Right atrium auricular region (tissue), 2 donors: Measurements from ENCODE around the gene SETDB1. TPM values are rescaled to one million over a fixed set of nuclear protein-coding genes. Genes with fewer than 3 reads are reported as not detected.
A peak's percentile ranks its signal among the peaks of the same experiment; 100 is the strongest.

Experiments
- DNase-seq: peaks from one replicate; pipeline ENCODE4 v3.0.0-alpha.2; 2019; ENCODE audit warnings: low spot score
- H3K27ac ChIP-seq, 2 donors: fragments of 200-600 bp; sonication (generic); 1 replicate in 1 of 2; 2 replicates in 1 of 2; pipeline ENCODE4 v1.5.1; 2016 to 2019
- H3K27me3 ChIP-seq, 2 donors: fragments of 200-600 bp; sonication (generic); one replicate each; pipeline versions ENCODE4 v1.5.1 to v1.6.0; 2017 to 2019
- H3K36me3 ChIP-seq: fragments of 200-600 bp; sonication (generic); one replicate; pipeline ENCODE4 v1.5.1; 2016
- H3K4me1 ChIP-seq, 2 donors: fragments of 200-600 bp; sonication (generic); one replicate each; pipeline versions ENCODE4 v1.5.1 to v1.6.0; 2017 to 2019
- H3K4me3 ChIP-seq, 2 donors: fragments of 200-600 bp; sonication (generic); 1 replicate in 1 of 2; 2 replicates in 1 of 2; pipeline ENCODE4 v1.5.1; 2017 to 2019; ENCODE audit warnings: mild to moderate bottlenecking in 1 of 2, moderate library complexity in 1 of 2
- H3K9me3 ChIP-seq, 2 donors: fragments of 200-600 bp; sonication (generic); one replicate each; pipeline ENCODE4 v1.5.1; 2019
- total RNA-seq, 2 donors: library from RNA; depleted of rRNA; stranded (reverse); fragments of >200 nt; gene quantifications; one replicate each; pipeline ENCODE4 v1.1.0, GENCODE V29; 2016
- TF ChIP-seq, protein P1 (sequence below), 2 donors: fragments of 200-600 bp; sonication (generic); IDR thresholded peaks; one replicate each; pipeline ENCODE4 v1.5.1; 2019; ENCODE audit warnings: antibody characterized with exemption in 2 of 2

SETDB1 gene
- total RNA-seq, 2 donors from 2014 or later: 18.6 to 18.9 TPM

DNA sequence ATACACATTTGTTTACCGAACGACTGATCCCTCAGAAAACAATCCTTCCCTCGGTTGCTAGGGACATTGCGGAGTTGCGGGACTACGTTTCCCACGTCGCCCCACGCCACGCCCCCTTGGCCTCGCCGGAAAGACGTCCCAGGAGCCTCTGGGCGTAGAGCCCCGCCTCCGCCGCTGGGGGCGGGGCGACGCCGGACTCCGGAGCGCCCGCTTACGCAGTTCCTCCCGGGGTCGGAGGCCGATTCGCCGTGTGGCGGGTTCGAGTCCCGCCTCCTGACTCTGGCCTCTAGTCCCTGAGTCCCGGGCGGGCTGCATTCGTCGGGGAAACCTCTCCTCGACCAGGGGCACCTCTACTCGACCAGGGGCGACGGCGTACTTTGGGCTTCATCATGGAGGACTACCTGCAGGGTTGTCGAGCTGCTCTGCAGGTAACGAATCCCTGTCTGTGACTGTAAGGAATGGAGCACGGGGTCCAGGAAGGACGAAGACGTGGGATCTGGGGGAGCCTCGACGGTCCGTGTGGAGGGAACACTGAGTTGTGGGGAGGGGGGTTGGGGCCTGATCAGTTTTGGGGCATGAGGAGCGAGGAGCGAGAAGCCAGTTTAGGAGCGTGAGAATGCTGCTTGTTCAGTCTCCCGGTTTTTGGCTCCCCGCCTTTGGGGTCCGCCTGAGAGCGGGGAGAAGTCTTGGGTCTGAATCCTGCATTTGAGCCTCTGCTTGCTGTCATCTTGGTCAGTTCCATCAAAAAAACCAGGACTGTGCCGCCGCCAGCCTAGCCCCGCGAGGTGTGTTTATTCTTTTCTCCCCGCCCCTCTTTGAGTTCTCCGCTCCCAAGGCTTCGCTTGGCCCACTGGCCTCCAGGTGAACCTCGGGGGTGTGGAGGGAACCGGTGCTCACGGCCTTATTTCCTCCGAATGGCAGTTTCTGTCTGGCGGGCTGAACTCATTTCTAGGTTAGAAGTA lies 82.4 kb downstream of the SETDB1 start, which contains the start of gene PRUNE1:
Gene PRUNE1, plus strand, starts transcription at position 206 of the 962 bp plus-strand sequence. Its CDS starts 184 bp downstream, at position 390.
- H3K4me3 ChIP-seq: peak within 1 kb of the TSS; percentile 71 to 76
- no peaks in the 10 kb centered on the region for H3K27me3 ChIP-seq
- DNase-seq: peak; percentile 95
- H3K9me3 ChIP-seq: no peaks in the 10 kb centered on the region
- H3K36me3 ChIP-seq: no peaks in the 10 kb centered on the region
- TF ChIP-seq, protein P1, sequence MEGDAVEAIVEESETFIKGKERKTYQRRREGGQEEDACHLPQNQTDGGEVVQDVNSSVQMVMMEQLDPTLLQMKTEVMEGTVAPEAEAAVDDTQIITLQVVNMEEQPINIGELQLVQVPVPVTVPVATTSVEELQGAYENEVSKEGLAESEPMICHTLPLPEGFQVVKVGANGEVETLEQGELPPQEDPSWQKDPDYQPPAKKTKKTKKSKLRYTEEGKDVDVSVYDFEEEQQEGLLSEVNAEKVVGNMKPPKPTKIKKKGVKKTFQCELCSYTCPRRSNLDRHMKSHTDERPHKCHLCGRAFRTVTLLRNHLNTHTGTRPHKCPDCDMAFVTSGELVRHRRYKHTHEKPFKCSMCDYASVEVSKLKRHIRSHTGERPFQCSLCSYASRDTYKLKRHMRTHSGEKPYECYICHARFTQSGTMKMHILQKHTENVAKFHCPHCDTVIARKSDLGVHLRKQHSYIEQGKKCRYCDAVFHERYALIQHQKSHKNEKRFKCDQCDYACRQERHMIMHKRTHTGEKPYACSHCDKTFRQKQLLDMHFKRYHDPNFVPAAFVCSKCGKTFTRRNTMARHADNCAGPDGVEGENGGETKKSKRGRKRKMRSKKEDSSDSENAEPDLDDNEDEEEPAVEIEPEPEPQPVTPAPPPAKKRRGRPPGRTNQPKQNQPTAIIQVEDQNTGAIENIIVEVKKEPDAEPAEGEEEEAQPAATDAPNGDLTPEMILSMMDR (IDR thresholded peaks at IDR 0.05): no peak
- H3K27ac ChIP-seq: peak within 1 kb of the TSS; percentile 96
- H3K4me1 ChIP-seq: peaks cover 0 to 78% of the 10 kb centered on the region in 2 donors

- Histone ChIP-seq H3K9me3 (no peaks in the 10 kb centered on the region), H3K27ac (peak overlapping the region; percentile 96), H3K4me3 (peak overlapping the region; percentile 71 to 76), H3K36me3 (no peaks in the 10 kb centered on the region), H3K4me1 (peaks cover 0 to 78% of the 10 kb centered on the region in 2 donors), H3K27me3 (no peaks in the 10 kb centered on the region)
- TF ChIP-seq, protein P1 (IDR thresholded peaks at IDR 0.05): no peak
- no peak for DNase-seq
Measured at GRCh38 chr1:151009206-151009587, 83.0 kb downstream of the SETDB1 start.

GRCh38 chr1:151009674-151010345 lies 83.6 kb downstream of the SETDB1 start:
- H3K9me3 ChIP-seq: no peaks in the 10 kb centered on the region
- no peaks in the 10 kb centered on the region for H3K36me3 ChIP-seq
- peaks cover 0 to 78% of the 10 kb centered on the region in 2 donors for H3K4me1 ChIP-seq
- H3K27ac ChIP-seq: peak overlapping the region; percentile 96
- DNase-seq: no peak
- no peak overlapping the region for H3K4me3 ChIP-seq
- no peaks in the 10 kb centered on the region for H3K27me3 ChIP-seq
- TF ChIP-seq, protein P1 (IDR thresholded peaks at IDR 0.05): no peak

- TF ChIP-seq, protein P1 (IDR thresholded peaks at IDR 0.05): no peak
- Histone ChIP-seq H3K27me3 (no peaks in the 10 kb centered on the region), H3K9me3 (no peaks in the 10 kb centered on the region), H3K4me3 (no peak overlapping the region), H3K27ac (peak overlapping the region in 1 of 2 donors; percentile 96), H3K4me1 (peaks cover 0 to 73% of the 10 kb centered on the region in 2 donors), H3K36me3 (no peaks in the 10 kb centered on the region)
- no peak for DNase-seq
Measured at GRCh38 chr1:151010346-151010726, 84.2 kb downstream of the SETDB1 start.

- H3K27ac ChIP-seq: peak overlapping the region; percentile 52 to 96
- peaks cover 0 to 70% of the 10 kb centered on the region in 2 donors for H3K4me1 ChIP-seq
- H3K27me3 ChIP-seq: no peaks in the 10 kb centered on the region
- no peak for DNase-seq
- no peak overlapping the region for H3K4me3 ChIP-seq
- TF ChIP-seq, protein P1 (IDR thresholded peaks at IDR 0.05): no peak
- H3K9me3 ChIP-seq: no peaks in the 10 kb centered on the region
- H3K36me3 ChIP-seq: peaks cover 4% of the 10 kb centered on the region
Measured at GRCh38 chr1:151011154-151011850, 85.1 kb downstream of the SETDB1 start.
